H4 (cell line): ENCODE measurements around the gene RCAN3. TPM values are rescaled to one million over a fixed set of nuclear protein-coding genes. Genes with fewer than 3 reads are reported as not detected.
A peak's percentile ranks its signal among the peaks of the same experiment; 100 is the strongest.

Source experiments
- DNase-seq: peaks from one replicate; pipeline ENCODE4 v3.0.0-alpha.2; 2015; ENCODE audit warnings: low spot score
- total RNA-seq: library from RNA; depleted of rRNA; stranded (reverse); fragments of >200 nt; shearing (Covaris generic); gene quantifications from 2 replicates; pipeline ENCODE4 v1.2.3, GENCODE V29; 2014

The RCAN3 gene
- total RNA-seq, 1 experiment from 2014 or later: 10.8 TPM

DNA sequence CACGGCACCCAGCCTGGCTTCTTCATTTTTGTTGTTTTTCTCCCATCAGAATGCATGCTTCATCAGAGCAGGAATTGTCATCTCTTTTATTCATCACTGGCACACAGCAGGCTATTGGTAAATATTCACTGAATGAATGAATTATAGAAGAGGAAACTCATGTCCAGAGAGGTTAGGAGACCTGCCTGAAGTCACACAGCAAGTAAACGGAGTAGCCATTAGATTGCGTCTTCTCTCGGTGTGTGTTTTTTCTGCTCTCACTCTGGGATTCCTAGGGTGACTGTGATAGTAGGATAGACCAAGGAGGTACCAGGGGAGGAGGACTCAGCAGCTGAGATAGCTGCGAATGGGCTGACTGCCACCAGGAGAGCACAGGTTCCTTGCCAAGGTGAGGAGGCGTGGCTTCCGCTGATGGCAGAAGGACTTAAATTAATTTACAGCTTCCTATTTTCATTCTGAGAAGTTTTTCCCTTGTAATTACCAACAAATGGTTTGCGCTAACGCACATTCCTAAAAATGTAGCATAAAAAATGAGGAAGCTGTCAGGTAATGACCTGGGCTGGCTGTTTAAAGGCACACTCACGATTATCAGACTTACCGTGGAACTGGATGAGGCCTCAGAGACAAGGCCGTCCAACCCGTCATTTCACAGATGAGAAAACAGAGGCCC is 48.8 kb downstream of the RCAN3 start:
- no peak for DNase-seq

DNA sequence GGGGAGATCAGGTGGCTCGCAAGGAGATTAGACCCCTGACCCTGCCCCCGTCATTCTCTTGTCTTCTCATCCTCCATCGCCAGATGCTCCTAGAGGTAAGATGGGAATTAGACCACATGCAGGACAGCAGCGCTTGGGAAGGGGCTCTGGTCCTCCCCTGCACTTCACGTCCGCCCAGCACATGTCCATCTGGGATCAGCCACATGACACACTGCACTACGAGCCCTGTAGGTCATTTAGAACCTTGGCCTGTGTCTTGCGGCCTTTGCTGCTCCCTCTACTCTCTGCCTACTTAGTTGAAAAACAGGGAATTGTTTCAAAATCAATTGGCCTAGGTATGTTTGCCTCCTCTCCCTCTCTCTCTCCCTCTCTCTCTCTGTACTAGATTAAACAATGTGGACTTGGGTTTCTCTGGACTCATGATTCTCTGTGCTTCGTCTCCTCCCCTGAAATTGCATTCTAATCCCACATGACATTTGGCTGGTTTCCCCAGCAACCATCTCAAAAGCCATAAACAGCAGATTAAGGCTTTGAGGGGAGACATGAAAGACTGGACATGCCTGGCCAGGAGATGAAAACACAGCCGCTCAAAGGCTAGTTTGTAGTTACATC is 49.4 kb downstream of the RCAN3 start:
- DNase-seq: no peak

DNA sequence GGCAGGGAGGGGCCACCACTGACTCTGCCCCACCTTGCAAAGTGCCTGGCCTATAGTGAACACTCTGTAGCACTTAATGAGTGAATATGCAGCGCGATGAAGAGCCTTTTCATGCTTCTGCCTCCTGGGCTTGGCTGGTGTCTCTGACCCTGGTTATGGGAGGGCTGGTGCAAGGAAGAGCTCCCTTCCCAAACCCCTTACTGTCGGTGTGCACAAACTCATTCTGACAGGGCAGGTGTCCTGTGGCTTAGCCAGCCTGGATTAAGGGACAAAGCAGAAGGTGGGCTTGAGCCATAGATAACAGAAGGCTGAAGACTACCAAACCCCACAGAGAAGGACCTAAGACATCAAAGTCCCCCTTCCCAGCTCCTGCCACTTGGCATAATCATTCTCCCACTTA is 51.3 kb downstream of the RCAN3 start:
- DNase-seq: no peak

DNA sequence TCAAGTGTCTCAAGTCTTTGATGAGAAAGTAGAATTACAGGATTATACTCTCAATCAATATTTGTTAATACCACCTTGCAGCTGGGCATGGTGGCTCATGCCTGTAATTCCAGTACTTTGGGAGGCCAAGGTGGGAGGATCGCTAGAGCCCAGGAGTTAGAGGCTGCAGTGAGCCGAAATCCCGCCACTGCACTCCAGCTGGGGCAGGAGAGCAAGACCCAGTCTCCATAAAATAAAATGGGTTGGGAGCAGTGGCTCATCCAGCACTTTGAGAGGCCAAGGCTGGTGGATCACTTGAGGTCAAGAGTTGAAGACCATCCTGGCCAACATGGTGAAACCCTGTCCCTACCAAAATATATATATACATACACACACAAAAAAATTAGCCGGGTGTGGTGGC is 52.1 kb downstream of the RCAN3 start:
- no peak for DNase-seq

DNA sequence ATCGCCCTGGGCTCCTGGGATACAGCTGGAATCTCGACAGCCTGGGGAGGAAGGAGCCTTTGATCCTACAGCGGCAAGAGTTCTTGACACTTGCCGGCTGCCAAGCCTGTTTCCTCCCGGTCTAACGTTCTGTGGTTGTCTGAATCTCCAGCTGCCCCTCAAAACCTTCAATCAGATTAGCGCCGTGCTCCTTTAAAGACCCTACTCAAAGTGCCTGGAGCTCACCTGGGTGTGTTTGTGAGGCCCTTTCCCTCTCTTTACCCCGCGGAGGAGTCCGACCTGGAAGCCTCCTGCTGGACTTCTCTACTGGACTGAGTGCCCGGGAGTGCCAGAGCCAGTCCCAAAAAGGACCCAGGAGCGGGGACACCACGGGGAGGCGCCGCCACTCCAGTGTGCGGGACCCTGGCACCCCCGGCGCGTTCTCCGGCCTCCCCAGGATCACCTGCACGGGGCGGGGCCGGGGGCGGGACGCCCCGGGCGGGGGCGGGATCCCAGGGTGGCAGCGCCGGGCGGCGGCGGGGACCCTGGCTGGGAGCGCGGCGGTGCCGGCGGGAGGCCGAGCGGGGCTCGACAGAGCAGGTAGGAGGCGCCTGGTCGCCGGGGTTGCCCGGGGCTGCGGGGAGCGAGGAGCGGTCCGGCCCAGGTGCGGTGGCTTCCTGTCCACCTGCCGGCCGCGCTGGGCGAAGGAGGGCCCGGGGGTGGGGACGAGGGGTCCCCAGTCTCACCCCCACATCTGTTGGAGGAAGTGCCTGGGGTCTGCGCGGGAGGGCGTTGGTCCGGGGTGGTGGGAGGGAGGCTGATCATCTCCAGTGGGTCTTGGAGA is 53.2 kb downstream of the RCAN3 start, which contains the start of gene NCMAP:
Gene NCMAP, plus strand, starts transcription at position 497 of the 823 bp plus-strand sequence. CDS start 39,344 bp downstream, outside the sequence.
- DNase-seq: no peak

DNA sequence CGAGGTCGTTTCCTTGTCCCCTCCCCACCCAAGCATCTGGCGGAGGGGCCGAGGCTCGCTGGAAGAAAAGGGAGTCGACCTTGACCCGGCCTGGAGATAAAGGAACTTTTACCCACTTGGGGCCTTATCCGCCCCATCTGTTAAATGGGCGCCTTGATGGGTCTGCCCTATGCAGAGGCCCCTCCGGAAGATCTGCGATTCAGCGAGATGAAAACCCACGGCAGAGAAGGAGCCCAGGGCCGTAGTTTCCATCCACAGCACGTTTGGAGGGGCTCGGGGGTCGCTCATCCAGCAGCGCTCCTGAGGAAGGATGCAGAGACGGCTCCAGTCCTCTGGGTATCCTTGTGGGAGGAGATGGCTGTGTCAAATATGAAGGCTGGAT is 53.8 kb downstream of the RCAN3 start:
- no peak for DNase-seq

DNA sequence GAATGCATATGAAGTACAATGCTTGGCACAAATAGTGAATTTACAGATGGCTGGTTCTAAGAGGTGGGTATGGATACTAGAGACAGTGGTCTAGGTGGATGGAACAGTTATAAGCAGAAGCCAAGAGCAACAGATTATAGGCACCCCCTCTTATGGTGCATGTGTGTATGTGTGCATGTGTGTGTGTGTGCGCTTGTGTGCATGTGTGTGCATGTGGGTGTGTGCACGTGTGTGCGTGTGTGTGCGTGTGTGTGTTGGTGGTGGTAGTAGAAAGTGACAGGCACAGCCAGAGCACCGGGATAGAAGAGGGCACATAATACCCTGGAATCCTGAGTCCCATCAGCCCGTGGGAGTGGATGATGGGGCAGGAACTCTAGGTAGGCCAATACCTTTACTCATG is 54.6 kb downstream of the RCAN3 start:
- no peak for DNase-seq

DNA sequence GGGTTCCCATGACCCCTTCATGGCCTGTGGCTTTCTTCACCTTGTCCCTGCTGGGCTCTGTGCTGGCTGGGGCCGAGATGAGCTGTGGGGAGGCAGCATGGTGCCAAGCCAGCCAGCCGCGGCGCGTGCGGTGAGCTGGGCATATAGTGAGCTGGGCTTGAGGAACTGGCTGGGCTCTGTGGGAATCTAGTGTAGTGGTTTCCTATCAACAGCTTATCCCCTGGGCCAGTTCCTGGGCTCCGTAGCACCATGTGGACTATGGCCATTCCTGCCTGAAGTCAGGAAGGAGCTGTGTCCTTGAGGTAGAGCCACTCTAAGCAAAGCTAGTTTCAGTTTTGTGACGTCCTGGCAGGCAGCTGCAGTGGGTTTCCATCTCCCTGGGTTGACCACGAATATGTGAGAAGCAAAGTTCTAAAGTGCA is 55.1 kb downstream of the RCAN3 start:
- DNase-seq: peak; percentile 21

DNA sequence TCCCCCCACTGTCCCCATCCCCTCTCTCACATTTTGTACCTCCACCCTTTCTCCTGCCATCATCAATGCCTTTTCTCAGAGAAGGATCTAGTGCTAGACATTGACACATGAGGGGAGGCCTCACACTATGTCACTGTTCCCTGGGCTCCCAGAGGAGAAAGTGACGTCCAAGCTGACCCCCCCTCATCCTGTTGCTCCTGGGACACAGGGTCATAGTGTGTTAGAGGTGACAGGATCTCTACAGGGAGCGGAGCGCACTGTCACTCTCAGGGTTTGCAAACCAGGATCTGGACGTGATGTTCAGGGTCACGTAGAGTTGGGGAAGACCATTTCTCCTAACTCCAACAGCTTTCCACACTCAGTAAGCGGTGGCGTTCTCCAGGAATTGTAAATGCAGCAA is 55.8 kb downstream of the RCAN3 start:
- no peak for DNase-seq

DNA sequence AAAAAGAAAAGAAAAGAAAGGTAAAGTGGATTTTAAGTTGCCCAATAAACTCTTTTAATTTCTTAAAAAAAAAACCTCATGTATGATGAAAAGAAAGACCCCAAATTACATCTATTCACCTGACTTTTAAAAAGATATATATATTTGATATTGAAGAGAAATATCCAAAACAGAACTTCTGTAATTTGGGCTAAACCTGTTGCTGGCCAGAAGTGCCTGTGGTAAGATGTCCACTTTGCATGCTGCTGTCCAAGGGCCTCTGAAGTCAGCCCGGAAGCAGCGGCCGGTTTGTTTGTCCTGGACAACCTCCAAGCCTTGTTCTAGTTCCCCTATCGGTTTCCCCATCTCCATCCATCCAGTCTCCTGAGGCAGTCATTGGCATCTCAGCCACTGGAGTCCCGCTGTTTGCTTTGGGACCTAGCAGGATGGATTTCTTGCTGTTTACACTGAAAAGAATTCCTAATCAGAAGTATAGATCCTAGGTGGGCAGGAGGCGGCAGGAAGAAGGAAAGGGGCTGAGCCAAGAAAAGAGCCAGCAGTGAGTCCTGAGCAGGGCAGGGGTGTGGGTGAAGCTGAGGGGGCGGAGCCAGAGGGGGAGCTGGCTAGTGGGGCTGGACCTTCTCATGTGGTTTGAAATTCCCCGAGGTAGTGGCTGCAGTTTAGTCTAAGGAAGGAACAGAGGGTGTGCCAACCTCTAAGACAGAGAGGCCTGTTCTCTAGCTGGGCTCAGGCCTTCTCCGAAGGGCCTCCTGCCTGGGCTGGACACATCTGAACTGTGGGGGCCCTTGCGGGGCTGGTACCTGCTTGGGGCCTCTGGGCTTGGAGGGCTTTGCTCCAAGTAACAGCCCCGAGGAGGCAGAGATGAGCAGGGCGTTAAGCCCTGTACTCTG is 56.5 kb downstream of the RCAN3 start:
- DNase-seq: peak; percentile 75

DNA sequence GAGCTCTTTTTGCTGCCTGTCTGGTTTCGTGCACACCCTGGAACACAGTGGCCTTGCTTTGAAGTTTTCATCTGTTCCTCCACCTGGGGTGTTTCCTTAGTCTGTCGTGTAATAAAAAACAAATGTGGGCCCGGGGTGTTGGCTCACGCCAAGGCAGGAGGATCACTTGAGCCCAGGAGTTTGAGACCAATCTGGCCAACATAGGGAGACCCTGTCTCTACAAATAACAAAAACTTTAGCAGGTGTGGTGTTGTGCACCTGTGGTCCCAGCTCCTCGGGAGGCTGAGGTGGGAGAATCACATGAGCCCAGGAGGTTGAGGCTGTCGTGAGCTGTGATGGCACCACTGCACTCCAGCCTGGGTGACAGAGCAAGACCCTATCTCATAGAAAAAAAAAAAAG is 57.7 kb downstream of the RCAN3 start:
- no peak for DNase-seq

DNA sequence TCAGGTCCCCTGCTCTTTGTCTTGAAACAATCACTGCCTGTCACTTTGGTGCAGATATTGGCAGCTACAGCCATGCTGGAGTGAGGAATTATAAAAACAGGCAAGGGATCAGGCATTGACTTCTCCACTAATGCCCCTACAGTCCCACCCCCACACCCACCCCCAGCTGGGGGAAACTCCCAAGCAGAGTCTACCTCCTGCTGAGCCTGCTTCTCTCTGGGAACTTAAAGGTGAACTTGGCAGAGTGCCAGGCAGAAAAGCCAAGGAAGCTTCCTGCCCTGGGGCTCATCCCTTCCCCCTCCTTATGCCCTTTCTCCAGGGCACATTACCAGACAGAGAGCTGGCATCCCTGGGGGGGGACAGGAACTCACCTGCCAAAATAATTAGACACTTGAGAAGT is 60.0 kb downstream of the RCAN3 start:
- DNase-seq: no peak

DNA sequence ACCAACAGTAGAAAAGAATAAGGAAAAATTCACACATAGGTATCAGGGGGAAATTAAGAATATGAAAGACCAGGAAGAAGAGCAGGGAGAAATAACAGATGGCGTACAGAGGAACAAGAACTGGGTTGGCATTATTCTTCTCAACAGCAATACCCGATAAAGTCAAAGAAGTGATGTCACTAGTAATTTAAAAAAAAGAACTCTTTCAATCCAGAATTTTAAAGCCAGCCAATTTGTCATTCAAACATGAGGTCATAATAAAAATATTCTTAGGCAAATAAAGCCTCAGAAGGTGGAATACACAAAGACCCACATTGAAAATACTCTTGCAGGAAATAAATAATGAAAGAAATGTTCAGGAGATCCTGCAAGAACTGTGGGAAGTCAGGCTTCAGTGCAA is 62.1 kb downstream of the RCAN3 start:
- DNase-seq: no peak

DNA sequence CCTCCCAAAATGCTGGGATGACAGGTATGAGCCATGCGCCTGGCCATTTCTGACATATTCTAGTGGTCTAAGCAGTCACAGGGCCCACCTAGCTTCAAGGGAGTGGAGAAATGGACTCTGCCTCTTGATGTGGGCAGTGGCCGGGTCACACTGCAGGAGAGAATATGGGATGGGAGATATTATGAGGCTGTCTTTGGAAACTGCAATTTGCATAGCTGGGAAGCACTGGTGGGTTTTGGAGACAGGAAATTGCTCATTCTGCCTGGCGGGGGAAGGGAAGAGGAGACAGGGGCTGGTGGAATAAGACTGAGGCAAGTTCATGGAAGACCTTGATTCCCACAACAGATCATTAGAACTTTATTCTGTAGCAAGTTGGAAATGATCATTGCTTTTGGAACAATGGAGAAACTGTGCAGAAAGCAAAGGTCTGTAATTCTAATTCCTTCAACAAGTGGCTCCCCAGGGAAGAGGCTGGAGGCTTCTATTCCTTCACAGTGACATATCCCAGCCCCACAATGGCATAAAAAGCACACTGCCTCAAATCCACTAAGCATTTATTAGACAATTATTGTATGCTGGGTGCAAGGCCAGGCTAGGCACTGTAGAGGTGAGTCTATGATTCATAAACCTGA is 63.7 kb downstream of the RCAN3 start:
- DNase-seq: no peak

DNA sequence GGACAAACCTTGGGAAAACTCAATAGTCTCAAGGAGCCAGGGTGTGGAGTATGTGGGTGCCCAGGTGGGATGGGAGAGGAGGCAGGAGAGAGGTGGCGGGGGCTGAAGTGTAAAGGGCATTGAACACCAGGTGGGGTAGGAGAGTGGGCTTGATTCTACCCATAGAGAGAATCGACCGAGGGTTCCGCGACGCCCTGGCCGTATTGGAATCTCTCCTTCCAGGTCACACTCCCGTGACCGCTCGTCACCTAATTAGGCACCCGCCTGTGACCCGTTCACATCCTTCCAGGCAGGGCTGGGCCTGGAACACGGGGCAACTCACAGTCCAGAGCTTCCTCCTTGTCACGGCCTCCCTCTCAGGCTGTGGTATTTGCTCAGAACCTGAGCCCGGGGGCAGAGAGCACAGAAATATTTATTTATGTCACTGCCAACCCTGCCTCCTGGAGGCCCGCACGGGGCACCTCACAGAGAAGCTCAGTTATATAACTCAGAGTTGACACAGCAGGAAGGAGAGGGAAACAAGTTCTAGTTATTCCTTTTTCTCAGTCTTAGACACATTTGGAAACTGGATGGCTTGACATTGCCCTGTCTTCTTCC is 65.3 kb downstream of the RCAN3 start:
- DNase-seq: peak; percentile 67

DNA sequence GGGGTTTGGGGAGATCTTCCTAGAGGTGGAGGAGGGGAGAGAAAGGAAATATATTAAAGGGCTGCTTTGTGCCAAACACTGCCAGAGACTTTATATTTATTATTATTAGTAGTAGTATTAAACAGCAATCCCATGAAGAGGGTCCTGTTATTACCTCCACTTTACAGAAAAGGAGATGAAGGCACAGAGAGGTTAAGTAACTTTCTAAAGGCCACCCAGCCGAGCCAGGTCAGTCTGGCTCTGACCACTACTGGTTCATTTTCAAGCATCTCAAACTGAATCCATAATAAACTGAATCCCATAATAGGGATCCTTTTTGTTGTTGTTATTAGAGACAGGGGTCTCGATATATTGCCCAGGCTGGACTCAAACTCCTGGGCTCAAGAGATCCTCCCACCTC is 65.8 kb downstream of the RCAN3 start:
- no peak for DNase-seq

DNA sequence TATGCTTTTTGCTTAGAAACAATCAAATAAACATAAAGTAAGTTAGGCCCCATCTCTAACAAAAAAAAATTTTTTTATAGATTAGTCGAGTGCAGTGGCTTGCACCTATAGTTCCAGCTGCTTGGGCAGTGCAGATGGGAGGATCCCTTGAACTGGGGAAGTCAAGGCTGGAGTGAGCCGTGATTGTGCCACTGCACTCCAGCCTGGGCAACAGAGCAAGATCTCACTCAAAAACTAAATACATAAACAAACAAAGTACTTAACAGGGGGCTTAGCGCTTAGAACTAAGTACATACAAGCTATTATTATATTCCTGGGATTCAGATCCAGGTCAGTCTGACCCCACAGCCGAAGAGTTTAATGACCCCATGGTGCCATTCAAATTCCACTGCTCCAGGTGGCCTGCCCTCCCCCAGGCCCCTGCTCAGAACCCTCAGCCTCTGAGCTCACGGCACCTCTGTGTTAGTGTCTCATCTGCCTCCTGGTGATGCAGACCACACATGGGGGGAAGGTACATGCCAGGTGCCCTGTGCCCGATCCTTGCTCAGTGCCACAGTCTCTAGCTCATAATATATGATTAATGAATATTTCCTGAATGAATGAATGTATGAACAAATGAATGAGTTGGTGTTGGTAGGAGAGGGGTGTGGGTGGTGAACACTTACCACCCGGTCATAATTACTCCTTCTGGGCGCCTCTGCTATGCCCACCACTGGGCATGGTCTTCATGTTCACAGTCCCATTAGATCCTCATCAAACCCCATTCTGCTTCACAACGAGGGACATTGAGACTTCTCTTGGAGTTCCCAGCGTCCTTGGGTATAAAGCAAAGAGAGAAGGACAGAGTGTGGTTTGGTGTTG is 67.9 kb downstream of the RCAN3 start:
- DNase-seq: no peak

DNA sequence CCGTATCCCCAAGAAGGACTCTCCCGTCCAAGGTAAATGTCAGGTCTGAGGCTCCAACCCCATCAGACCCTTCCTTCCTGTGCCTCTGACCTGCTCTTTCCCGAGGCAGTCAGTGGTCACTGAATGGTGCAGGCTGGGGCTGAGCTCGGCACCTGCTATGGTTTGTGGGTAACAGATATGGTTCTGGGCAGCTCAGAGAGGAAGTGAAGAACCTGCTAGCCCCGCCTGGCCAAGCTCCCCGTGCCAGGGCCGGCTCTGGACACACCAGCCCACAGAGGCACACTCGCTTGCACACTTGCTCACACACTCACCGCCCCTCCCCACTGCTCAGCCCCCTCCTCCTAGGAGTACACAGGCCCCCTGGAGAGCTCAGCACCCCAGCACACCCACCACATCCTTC is 69.7 kb downstream of the RCAN3 start:
- DNase-seq: no peak

DNA sequence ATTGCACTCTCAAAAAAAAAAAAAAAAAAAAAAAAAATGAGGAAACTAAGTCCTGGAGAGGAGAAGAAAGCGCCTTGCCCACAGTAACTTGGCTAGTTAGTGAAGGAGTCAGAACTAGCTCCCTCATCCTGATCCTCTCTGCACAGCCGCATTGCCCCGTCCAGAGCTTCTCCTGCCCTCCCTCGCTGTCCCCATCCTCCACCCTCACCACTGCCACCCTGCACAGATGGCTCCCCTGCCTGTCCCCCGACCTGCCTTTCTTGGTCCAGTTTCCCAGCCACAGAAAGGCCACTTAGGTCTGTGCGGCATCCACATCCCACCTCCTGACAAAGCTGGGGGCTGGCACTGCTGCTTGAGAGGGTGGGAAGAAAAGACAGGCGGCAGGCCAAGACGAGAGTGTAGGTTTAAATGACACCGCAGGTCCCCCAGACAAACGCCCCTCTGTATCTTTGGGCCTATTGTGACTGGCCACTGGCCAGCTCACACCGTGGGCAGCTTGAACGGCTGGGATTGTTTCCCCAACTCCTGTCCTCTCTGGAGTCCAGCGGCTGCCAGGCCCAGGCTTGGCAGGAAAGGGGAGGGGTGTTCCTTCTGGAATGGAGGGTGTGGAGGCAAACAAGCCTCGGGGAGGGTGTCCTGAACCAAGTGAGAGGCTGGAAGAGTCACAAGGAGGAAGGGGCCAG is 73.4 kb downstream of the RCAN3 start:
- DNase-seq: no peak
